Activated naive CD8-positive, alpha-beta T cell treated with anti-CD3 and anti-CD28 coated beads for 36 hours (primary cell): ENCODE results near the gene BRI3. TPM values are rescaled to one million over a fixed set of nuclear protein-coding genes. Genes with fewer than 3 reads are reported as not detected.
A peak's percentile ranks its signal among the peaks of the same experiment; 100 is the strongest.

Experiments
- DNase-seq: peaks from one replicate; pipeline ENCODE4 v3.0.0; 2021
- H3K27ac Mint-ChIP-seq: one replicate; pipeline ENCODE4 v1.8.0; 2022; ENCODE audit warnings: mild to moderate bottlenecking, moderate library complexity, mixed read lengths
- H3K27me3 Mint-ChIP-seq: one replicate; pipeline ENCODE4 v1.8.0; 2022; ENCODE audit warnings: mild to moderate bottlenecking, mixed read lengths
- H3K36me3 Mint-ChIP-seq: one replicate; pipeline ENCODE4 v1.8.0; 2021; ENCODE audit warnings: mild to moderate bottlenecking, mixed read lengths
- H3K4me1 Mint-ChIP-seq: one replicate; pipeline ENCODE4 v1.8.0; 2021; ENCODE audit warnings: mixed read lengths
- H3K4me3 Mint-ChIP-seq: one replicate; pipeline ENCODE4 v1.8.0; 2022; ENCODE audit warnings: mild to moderate bottlenecking, moderate library complexity, mixed read lengths
- H3K9me3 Mint-ChIP-seq: one replicate; pipeline ENCODE4 v1.8.0; 2022; ENCODE audit warnings: mixed read lengths
- total RNA-seq, 2 experiments: library from RNA; stranded (reverse); gene quantifications; one replicate each; pipeline ENCODE4 v1.2.3, GENCODE V29; 2021

The BRI3 gene
- total RNA-seq, 2 experiments from 2014 or later = 51.3 to 52.3 TPM

DNA sequence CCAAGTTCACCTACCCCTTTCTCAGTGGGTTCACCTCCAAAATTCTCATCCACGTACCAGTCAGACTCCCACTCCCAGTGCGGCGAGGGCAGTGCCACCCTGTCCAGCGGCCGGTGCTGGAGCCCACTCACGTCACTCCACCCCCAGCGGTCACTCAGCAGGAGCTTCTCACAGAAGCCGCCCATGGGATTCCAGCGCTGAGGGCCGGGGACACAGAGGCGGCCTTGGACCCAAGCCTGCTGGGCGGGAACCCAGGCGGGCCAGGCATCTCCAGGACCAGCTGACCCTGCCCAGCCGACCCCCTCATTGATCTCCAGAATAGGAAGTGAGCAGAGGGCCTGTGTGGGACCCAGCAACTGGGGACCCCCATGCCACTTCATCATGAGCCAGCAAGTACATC lies 36.6 kb upstream of the BRI3 start:
- Mint-ChIP-seq H3K4me3 (no peak overlapping the region), H3K4me1 (peaks cover 13% of the 10 kb centered on the region), H3K9me3 (no peaks in the 10 kb centered on the region), H3K36me3 (peaks cover 9% of the 10 kb centered on the region), H3K27me3 (no peaks in the 10 kb centered on the region), H3K27ac (no peak overlapping the region)
- DNase-seq = no peak

DNA sequence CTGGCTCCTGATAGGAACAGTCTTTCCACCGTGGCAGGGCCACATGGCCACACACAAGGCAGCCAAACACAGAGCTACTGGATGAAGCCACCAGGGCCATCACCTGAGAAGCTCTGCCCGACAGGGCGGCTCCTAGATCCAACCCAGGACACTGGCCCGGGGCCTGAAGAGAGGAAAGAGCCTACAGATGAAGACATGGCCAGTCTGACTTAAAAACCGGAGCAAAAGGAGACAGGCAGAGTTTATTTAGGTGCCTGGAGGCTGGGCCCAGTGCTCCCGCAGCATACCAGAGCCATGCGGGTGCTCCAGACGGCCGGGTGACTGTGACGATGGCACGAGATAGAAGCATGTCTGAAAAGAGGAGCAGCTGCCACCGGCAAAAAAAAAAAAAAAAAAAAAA lies 33.3 kb upstream of the BRI3 start:
- peaks cover 24% of the 10 kb centered on the region for H3K4me1 Mint-ChIP-seq
- H3K27me3 Mint-ChIP-seq = no peaks in the 10 kb centered on the region
- H3K4me3 Mint-ChIP-seq = no peak overlapping the region
- H3K36me3 Mint-ChIP-seq = peaks cover 11% of the 10 kb centered on the region
- H3K27ac Mint-ChIP-seq = peak overlapping the region; percentile 80
- H3K9me3 Mint-ChIP-seq = no peaks in the 10 kb centered on the region
- no peak for DNase-seq

DNA sequence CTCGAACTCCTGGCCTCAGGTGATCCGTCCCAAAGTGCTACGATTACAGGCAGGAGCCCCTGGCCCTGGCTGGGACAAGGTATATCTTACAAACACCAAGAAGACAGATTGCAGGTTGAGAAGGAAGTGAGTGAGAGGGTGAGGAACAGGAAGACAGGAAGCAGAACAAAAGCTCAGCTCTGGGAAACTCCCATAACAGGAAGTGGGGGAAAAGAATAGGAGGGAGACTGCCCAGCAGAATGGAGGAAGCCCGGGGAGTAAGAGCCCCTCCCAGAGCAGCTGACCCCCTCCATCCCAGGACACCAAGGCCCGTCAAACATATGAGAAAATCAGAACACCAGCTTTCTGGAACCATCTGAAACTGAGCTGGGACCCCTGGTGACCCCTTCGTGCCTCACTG lies 32.4 kb upstream of the BRI3 start:
- H3K36me3 Mint-ChIP-seq = peaks cover 12% of the 10 kb centered on the region
- H3K9me3 Mint-ChIP-seq = no peaks in the 10 kb centered on the region
- H3K27me3 Mint-ChIP-seq = no peaks in the 10 kb centered on the region
- H3K27ac Mint-ChIP-seq = peak overlapping the region; percentile 95
- DNase-seq = no peak
- H3K4me3 Mint-ChIP-seq = peak overlapping the region; percentile 71
- H3K4me1 Mint-ChIP-seq = peaks cover 29% of the 10 kb centered on the region

DNA sequence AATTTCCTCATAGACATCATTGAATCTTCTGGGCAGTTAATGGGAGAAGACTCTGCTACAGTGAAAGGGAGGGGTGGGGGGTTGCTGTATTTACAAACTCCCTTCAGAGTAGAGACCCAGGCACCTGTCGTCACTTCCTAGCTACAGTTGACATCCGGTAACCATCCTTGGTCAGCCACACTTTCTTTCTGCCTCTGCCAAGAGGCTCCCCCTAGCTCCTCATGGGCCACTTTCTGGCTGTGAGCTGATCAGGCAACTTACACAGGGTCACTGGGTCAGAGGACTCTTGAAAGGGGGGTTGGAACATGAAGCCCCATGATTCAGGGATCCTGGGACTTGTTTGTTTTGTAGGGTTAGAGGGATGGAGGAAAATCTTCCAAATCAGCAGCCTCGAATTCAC lies 30.7 kb upstream of the BRI3 start:
- Mint-ChIP-seq H3K9me3 (no peaks in the 10 kb centered on the region), H3K4me3 (peak overlapping the region; percentile 96), H3K36me3 (peaks cover 20% of the 10 kb centered on the region), H3K27ac (peak overlapping the region; percentile 95), H3K27me3 (no peaks in the 10 kb centered on the region), H3K4me1 (peaks cover 38% of the 10 kb centered on the region)
- DNase-seq = peak; percentile 43

DNA sequence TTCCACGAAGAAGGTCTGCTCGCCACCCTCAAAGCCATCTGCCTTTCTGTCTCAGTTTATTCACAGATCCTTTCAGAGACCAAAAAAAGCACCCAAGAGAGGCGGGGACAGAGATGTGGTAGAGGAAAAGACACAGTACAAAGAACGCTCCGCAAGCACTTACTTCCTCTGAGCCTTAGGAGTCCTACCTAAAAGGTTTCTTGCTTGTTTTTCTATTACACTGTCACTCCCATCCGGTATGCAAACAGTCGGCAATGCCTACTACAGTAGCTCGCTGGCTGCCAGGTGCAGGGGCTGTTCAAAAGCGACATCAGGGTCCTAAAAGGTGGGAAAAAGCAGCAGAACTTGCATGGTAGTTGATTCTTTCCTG lies 30.3 kb upstream of the BRI3 start:
- Mint-ChIP-seq H3K4me1 (peaks cover 42% of the 10 kb centered on the region), H3K4me3 (peak overlapping the region; percentile 96)
- no peak for DNase-seq

DNA sequence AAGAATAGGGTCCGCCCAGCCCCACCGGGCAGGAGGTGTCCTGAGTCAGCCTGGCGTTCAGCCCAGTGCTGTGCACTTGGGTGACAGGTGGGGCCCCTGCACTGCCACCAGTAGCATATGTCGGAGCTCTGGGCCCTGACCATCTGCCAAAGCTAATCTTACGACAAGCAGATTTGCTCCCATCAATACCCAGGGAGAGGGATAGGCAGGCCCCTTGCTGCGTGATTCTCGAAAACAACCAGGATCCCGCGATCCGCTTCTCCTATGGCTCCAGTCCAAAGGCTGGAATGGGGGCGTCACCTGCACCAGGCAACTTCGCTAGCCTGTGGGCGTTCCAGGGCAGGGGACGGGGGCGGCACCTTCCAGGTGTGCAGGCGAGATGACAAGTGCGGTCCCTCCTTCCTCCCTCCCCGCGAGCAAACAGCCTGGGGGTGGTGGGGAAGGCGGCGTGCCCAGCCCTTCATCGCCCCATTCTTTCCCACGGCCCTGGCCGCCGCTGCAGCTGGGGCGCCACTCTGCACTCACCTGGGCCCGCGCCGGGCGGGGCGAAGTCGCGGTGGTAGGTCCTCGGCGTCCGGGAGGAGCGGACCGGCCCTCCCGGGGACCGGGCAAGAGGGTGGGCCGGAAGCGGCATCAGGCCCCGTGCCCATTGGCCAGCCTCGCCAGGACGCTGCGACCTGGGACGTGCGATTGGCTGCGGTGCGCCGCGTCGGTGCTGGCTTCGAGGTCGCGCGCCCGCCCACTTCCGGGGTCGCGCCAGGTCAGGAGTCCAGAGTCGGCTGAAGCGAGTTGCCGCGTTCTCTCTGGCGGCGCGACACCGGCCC lies 29.7 kb upstream of the BRI3 start, which contains the start of gene TECPR1:
TECPR1 (minus strand) TSS at position 632 of the 824 bp plus-strand sequence. CDS start 6,086 bp downstream, outside the sequence.
- no peaks in the 10 kb centered on the region for H3K9me3 Mint-ChIP-seq
- H3K27me3 Mint-ChIP-seq = no peaks in the 10 kb centered on the region
- peaks cover 20% of the 10 kb centered on the region for H3K36me3 Mint-ChIP-seq
- H3K27ac Mint-ChIP-seq = peak within 1 kb of the TSS; percentile 95
- DNase-seq = peak; percentile 93
- peak within 1 kb of the TSS; percentile 96 for H3K4me3 Mint-ChIP-seq
- peaks cover 44% of the 10 kb centered on the region for H3K4me1 Mint-ChIP-seq

More for the DNA sequence above, 30.3 kb upstream of the BRI3 start:
- peaks cover 20% of the 10 kb centered on the region for H3K36me3 Mint-ChIP-seq
- no peaks in the 10 kb centered on the region for H3K9me3 Mint-ChIP-seq
- peak overlapping the region; percentile 95 for H3K27ac Mint-ChIP-seq
- H3K27me3 Mint-ChIP-seq = no peaks in the 10 kb centered on the region

DNA sequence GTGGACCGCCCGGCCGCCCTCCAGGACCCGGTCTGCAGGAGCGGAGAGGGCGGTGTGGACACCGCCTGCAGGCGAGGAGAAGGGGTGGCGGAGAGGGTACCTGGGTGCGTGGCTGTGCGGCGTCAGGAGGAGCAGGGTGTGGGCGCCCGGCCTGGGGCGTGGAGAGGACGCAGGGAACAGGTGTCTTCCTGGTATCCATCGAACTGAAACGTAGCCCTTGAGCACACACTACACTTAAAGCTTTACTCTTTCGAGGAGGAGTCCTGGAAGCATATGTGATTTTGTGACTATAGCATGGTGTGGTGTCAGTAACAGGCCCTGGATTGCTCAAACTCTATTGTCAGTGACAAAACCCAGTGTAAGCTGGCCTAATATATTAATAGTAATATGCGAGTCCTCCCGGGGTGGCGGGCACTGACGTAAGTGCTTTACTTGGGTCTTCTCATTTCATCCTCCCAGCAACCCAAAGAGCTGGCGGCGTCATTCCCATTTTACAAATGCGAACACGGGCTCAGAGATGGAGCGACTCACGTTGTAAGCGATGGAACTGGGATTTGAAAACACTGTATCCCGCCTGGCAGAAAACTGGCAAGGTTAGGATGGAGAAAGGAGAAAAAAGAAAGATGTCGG lies 28.9 kb upstream of the BRI3 start:
- no peaks in the 10 kb centered on the region for H3K27me3 Mint-ChIP-seq
- peaks cover 44% of the 10 kb centered on the region for H3K4me1 Mint-ChIP-seq
- H3K27ac Mint-ChIP-seq = peak overlapping the region; percentile 95
- peaks cover 22% of the 10 kb centered on the region for H3K36me3 Mint-ChIP-seq
- no peaks in the 10 kb centered on the region for H3K9me3 Mint-ChIP-seq
- H3K4me3 Mint-ChIP-seq = peak overlapping the region; percentile 96
- no peak for DNase-seq

DNA sequence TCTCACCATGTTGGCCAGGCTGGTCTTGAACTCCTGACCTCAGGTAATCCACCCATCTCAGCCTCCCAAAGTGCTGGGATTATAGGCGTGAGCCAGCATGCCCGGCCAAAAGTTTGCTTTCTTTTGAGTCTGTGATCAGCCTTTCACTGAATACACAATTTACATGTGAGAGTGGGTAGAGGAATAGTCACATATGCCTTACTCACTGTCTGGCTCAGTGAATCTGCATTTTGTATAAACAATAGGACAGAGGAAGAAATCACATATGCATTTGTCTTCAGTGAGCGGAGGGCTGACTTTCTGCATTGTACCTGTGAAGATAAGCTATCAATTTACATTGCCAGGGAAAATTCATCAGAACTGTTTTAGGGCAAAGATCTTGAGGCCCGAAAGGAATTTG lies 27.0 kb upstream of the BRI3 start:
- H3K9me3 Mint-ChIP-seq = no peaks in the 10 kb centered on the region
- H3K36me3 Mint-ChIP-seq = peaks cover 26% of the 10 kb centered on the region
- no peaks in the 10 kb centered on the region for H3K27me3 Mint-ChIP-seq
- DNase-seq = no peak
- peak overlapping the region; percentile 34 for H3K27ac Mint-ChIP-seq
- peaks cover 31% of the 10 kb centered on the region for H3K4me1 Mint-ChIP-seq
- no peak overlapping the region for H3K4me3 Mint-ChIP-seq

DNA sequence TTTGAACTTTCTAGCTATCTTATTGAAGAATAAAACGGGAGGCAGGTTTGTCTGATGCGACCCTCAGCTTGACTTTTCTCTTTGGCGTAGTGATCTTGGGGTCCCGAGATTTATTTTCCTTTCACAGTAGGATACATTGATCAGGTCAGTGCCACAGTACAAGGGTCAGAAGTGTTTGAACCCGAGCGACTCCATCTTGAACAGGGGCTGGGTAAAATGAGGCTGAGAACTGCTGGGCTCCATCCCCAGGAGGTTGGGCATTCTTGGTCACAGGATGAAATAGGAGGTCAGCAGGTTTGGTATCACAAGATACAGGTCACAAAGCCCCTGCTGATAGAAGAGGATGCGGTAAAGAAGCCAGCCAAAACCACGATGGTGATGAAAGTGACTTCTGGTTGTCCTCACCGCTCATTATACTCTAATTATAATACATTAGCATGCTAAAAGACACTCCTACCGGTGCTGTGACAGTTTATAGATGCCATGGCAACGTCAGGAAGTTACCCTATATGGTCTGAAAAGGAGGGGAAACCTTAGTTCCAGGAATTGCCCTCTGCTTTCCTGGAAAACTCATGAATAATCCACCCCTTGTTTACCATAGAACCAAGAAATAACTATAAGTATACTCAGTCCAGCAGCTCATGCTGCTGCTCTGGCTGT lies 26.4 kb upstream of the BRI3 start:
- peak; percentile 21 for DNase-seq
- no peaks in the 10 kb centered on the region for H3K27me3 Mint-ChIP-seq
- H3K36me3 Mint-ChIP-seq = peaks cover 26% of the 10 kb centered on the region
- no peak overlapping the region for H3K4me3 Mint-ChIP-seq
- peak overlapping the region; percentile 34 for H3K27ac Mint-ChIP-seq
- H3K9me3 Mint-ChIP-seq = no peaks in the 10 kb centered on the region
- peaks cover 31% of the 10 kb centered on the region for H3K4me1 Mint-ChIP-seq

DNA sequence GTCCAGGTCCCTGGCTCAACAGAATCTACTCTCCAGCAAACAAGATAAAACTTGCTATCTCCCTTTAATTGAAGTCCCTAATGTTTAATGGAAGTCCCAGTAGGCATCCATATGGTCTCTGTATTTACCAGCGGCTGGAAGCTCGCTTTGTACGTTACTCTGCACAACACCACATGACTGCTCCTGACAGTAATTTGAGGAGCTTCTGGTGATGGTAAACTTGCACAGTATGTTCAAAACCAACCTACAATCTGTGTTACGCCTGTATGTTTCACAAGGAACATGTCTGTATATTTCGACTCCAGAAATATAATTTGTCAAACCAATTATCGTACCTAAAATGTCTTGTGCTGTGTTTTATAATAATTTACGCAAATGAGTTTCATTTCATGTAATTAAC lies 25.1 kb upstream of the BRI3 start:
- Mint-ChIP-seq H3K27ac (peak overlapping the region; percentile 34), H3K4me1 (peaks cover 25% of the 10 kb centered on the region), H3K4me3 (no peak overlapping the region), H3K9me3 (no peaks in the 10 kb centered on the region), H3K27me3 (no peaks in the 10 kb centered on the region), H3K36me3 (peaks cover 36% of the 10 kb centered on the region)
- DNase-seq = no peak

DNA sequence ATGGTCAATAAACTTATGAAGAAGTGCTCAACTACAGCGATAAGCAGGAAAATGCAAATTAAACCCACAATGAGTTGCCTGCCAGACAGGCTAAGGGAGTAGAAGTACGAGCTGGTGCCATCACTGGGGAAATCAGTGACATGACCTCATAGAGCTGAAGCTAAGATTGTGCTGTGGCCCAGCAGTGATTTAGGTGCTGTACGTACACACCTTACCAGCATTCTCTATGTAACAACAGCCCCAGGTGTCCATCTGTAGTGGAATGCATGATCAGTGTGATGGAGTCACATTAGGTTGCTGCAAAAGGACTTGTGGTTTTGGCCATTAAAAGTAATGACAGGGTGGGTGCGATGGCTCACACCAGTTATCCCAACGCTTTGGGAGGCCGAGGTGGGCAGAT lies 23.8 kb upstream of the BRI3 start:
- Mint-ChIP-seq H3K27ac (no peak overlapping the region), H3K27me3 (no peaks in the 10 kb centered on the region), H3K4me3 (no peak overlapping the region), H3K9me3 (no peaks in the 10 kb centered on the region), H3K4me1 (peaks cover 24% of the 10 kb centered on the region), H3K36me3 (peaks cover 42% of the 10 kb centered on the region)
- no peak for DNase-seq

DNA sequence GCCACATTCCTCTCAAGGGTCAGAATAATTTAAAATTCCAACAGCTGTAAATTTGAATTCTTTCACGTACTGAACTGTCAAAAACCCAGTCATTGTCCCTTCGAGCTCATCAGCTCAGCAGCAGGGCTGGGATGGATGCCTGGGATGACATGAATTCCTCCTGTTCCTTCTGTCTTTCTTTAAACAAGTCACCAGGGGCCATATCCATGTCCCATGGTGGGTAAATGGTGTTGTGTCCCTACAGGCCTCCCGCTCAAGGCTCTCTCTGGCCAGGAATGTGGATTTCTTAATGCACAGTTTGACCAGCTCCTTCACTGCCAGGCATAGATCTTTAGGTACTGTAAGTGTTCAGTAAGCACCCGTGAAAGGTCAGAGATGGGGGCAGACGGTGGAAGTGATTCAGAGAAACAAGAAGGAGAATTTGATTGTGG lies 15.6 kb upstream of the BRI3 start:
- no peaks in the 10 kb centered on the region for H3K9me3 Mint-ChIP-seq
- H3K4me3 Mint-ChIP-seq = no peak overlapping the region
- H3K4me1 Mint-ChIP-seq = peaks cover 8% of the 10 kb centered on the region
- no peaks in the 10 kb centered on the region for H3K27me3 Mint-ChIP-seq
- H3K36me3 Mint-ChIP-seq = peaks cover 19% of the 10 kb centered on the region
- DNase-seq = no peak
- peak overlapping the region; percentile 28 for H3K27ac Mint-ChIP-seq

DNA sequence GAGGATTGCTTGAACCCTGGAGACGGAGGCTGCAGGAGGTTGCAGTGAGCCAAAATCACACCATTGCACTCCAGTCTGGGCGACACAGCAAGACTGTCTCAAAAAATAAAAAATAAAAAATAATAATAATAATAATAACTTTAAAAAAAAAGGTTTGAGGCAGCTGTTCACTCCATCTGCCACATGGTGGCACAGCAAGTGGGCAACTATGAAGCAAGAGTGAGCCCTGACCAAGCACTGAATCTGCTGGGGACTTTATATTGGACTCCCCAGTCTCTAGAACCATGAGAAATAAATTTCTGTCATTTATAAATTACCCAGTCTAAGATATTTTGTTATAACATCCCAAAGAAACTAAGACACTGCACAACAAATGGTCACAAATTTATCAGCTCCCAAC lies 14.6 kb upstream of the BRI3 start:
- Mint-ChIP-seq H3K36me3 (peaks cover 10% of the 10 kb centered on the region), H3K27me3 (no peaks in the 10 kb centered on the region), H3K9me3 (no peaks in the 10 kb centered on the region), H3K27ac (no peak overlapping the region), H3K4me1 (peaks cover 8% of the 10 kb centered on the region), H3K4me3 (no peak overlapping the region)
- no peak for DNase-seq

DNA sequence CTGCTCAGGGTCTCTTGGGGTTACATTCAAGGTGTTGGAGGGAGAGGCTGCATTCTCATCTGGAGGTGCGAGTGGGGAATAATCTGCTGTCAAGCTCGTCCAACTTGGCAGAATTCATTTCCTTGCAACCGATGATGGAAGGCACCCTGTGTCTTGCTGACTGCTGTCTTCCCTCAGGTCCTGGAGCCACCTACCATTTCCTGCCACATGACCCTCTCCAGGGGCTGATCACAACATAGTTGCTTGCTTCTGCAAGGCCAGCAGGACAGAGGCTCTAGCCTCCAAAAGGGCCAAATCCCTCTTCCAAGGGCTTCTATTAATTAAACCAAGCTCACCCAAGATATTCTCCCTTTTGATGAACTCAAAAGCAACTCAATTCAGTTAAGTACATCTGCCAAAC lies 14.2 kb upstream of the BRI3 start:
- Mint-ChIP-seq H3K27ac (no peak overlapping the region), H3K4me1 (peaks cover 8% of the 10 kb centered on the region)

DNA sequence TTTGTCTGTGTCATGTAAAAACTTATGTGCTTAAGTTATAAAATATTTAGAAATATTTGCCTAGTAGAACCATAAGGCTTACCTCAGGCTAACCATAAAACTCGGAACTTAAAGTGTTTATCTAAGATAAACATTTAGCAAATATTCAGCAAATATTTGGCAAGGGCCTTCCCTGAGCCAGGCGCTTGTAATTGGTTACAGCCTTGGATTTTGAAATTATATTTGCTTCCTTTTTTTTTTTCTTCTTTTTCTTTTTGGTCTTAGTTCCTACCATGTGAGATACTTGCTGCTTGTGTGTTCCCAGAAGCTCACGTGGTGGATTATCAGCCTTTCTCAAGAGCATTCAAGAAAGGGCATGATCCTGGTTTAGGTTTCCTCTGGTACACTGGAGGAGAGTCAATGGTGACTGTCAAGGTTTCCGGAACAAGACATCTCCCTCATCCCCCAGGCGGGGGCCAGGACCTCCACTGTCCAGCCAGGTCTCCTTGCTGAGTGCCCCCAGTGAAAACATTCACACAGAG lies 5.2 kb upstream of the BRI3 start:
- H3K4me3 Mint-ChIP-seq = no peak overlapping the region
- no peaks in the 10 kb centered on the region for H3K36me3 Mint-ChIP-seq
- no peak for DNase-seq
- no peaks in the 10 kb centered on the region for H3K27me3 Mint-ChIP-seq
- H3K9me3 Mint-ChIP-seq = no peaks in the 10 kb centered on the region
- peaks cover 3% of the 10 kb centered on the region for H3K4me1 Mint-ChIP-seq
- H3K27ac Mint-ChIP-seq = peak overlapping the region; percentile 46

More for the DNA sequence above, 14.2 kb upstream of the BRI3 start:
- no peaks in the 10 kb centered on the region for H3K9me3 Mint-ChIP-seq
- H3K36me3 Mint-ChIP-seq = peaks cover 7% of the 10 kb centered on the region
- no peaks in the 10 kb centered on the region for H3K27me3 Mint-ChIP-seq
- H3K4me3 Mint-ChIP-seq = no peak overlapping the region
- no peak for DNase-seq
